GM12878 (cell line): ENCODE data around the gene TMEM223. TPM values are rescaled to one million over a fixed set of nuclear protein-coding genes. Genes with fewer than 3 reads are reported as not detected.

ENCODE experiments used
- ASH2L ChIP-seq: fragments of 300-600, 200-600 bp; sonication (generic); IDR thresholded peaks from 2 replicates; pipeline ENCODE4 v1.6.1; 2017; ENCODE audit warnings: low read depth, mild to moderate bottlenecking, borderline replicate concordance
- CBX5 ChIP-seq: sonication (generic); IDR thresholded peaks from 2 replicates; pipeline ENCODE4 v1.6.1; 2016; ENCODE audit warnings: low read depth, moderate library complexity, mild to moderate bottlenecking, inconsistent platforms
- CEBPB ChIP-seq, 2 experiments: fragments of 150-350 bp in 1 of 2; IDR thresholded peaks; 2 replicates each; pipeline ENCODE4 v1.6.1; 2012 to 2014; ENCODE audit warnings: low read depth in 2 of 2, low read length in 2 of 2, borderline replicate concordance in 1 of 2, inconsistent platforms in 1 of 2
- CHD1 ChIP-seq: IDR thresholded peaks from 2 replicates; pipeline ENCODE4 v1.6.1; 2012; ENCODE audit warnings: low read depth, low read length, improper control_type of control experiment
- CHD4 ChIP-seq: fragments of 200-600 bp; sonication (generic); IDR thresholded peaks from 2 replicates; pipeline ENCODE4 v1.6.1; 2016; ENCODE audit warnings: mild to moderate bottlenecking
- DPF2 ChIP-seq: fragments of 450-650 bp; IDR thresholded peaks from 2 replicates; pipeline ENCODE4 v1.6.1; 2017; ENCODE audit warnings: mild to moderate bottlenecking
- E2F8 ChIP-seq: fragments of 450-650 bp; IDR thresholded peaks from 2 replicates; pipeline ENCODE4 v1.6.1; 2018; ENCODE audit warnings: mild to moderate bottlenecking, low read depth, moderate library complexity; ENCODE audit not compliant: partially characterized antibody
- HDAC6 ChIP-seq: fragments of 200-600 bp; sonication (generic); IDR thresholded peaks from one replicate; pipeline ENCODE4 v1.8.0; 2017; ENCODE audit warnings: antibody characterized with exemption; ENCODE audit not compliant: unreplicated experiment
- JUND ChIP-seq: IDR thresholded peaks from 2 replicates; pipeline ENCODE4 v1.6.1; 2012; ENCODE audit warnings: low read depth, mild to moderate bottlenecking, low read length, improper control_type of control experiment, moderate library complexity
- KDM1A ChIP-seq: fragments of 200-600 bp; sonication (generic); IDR thresholded peaks from 2 replicates; pipeline ENCODE4 v1.6.1; 2016; ENCODE audit warnings: borderline replicate concordance
- KLF5 ChIP-seq: fragments of 450-650 bp; IDR thresholded peaks from 2 replicates; pipeline ENCODE4 v1.6.1; 2014; ENCODE audit warnings: mild to moderate bottlenecking; ENCODE audit not compliant: partially characterized antibody
- MXI1 ChIP-seq: fragments of 150-350 bp; IDR thresholded peaks from 2 replicates; pipeline ENCODE4 v1.6.1; 2011; ENCODE audit warnings: low read depth, mild to moderate bottlenecking, inconsistent platforms, low read length, improper control_type of control experiment
- MYC ChIP-seq: IDR thresholded peaks from 2 replicates; pipeline ENCODE4 v1.6.1; 2011; ENCODE audit warnings: mild to moderate bottlenecking, low read length, moderate library complexity, inconsistent platforms; ENCODE audit not compliant: insufficient read depth, insufficient replicate concordance, insufficient read length, severe bottlenecking
- NFYA ChIP-seq: IDR thresholded peaks from 2 replicates; pipeline ENCODE4 v1.6.1; 2011; ENCODE audit warnings: low read depth, mild to moderate bottlenecking, low read length, improper control_type of control experiment, borderline replicate concordance
- NRF1 ChIP-seq: conservative IDR thresholded peaks from 2 replicates; pipeline ENCODE4 v1.6.1; 2011; ENCODE audit warnings: mild to moderate bottlenecking, low read depth, low read length, improper control_type of control experiment
- PAX5 ChIP-seq: IDR thresholded peaks from 2 replicates; pipeline ENCODE4 v1.6.1; 2011; ENCODE audit warnings: low read depth, low read length, borderline replicate concordance
- PML ChIP-seq: IDR thresholded peaks from 2 replicates; pipeline ENCODE4 v1.6.1; 2012; ENCODE audit warnings: low read length, inconsistent platforms
- RAD51 ChIP-seq: fragments of 450-650 bp; IDR thresholded peaks from 2 replicates; pipeline ENCODE4 v1.6.1; 2016; ENCODE audit warnings: moderate library complexity, mild to moderate bottlenecking, inconsistent platforms
- SREBF1 ChIP-seq: IDR thresholded peaks from 2 replicates; pipeline ENCODE4 v1.6.1; 2012; ENCODE audit warnings: mild to moderate bottlenecking, low read length
- SRF ChIP-seq, 2 experiments: IDR thresholded peaks; 2 replicates each; pipeline ENCODE4 v1.6.1; 2011; ENCODE audit warnings: low read depth in 2 of 2, low read length in 2 of 2, mild to moderate bottlenecking in 1 of 2, moderate library complexity in 1 of 2
- TAF1 ChIP-seq: IDR thresholded peaks from 2 replicates; pipeline ENCODE4 v1.6.1; 2011; ENCODE audit warnings: mild to moderate bottlenecking, low read depth, low read length, borderline replicate concordance
- USF1 ChIP-seq: IDR thresholded peaks from 2 replicates; pipeline ENCODE4 v1.6.1; 2011; ENCODE audit warnings: borderline replicate concordance, low read depth, mild to moderate bottlenecking, moderate library complexity, mixed read lengths, low read length; ENCODE audit not compliant: insufficient read depth; ENCODE audit errors: extremely low read length
- ZBTB33 ChIP-seq: fragments of 450-650 bp; IDR thresholded peaks from 2 replicates; pipeline ENCODE4 v1.6.1; 2017; ENCODE audit warnings: mild to moderate bottlenecking
- ZNF384 ChIP-seq: IDR thresholded peaks from 2 replicates; pipeline ENCODE4 v1.6.1; 2012; ENCODE audit warnings: low read depth, mild to moderate bottlenecking, low read length, improper control_type of control experiment, borderline replicate concordance
- ZSCAN29 ChIP-seq: fragments of 450-650 bp; IDR thresholded peaks from 2 replicates; pipeline ENCODE4 v1.6.1; 2017; ENCODE audit warnings: mild to moderate bottlenecking, moderate library complexity
- polyA plus RNA-seq, 11 experiments: library from polyadenylated mRNA; depleted of rRNA in 4 of 11; unstranded in 6 of 11; stranded (reverse) in 5 of 11; fragments of >200 nt; fragmentation: Nextera tagmentation in 4 of 11; fragmentation: Illumina TruSeq in 1 of 11; extraction: Ambion mirVana in 4 of 11; extraction: Trizol in 1 of 11; gene quantifications; 1 replicate in 1 of 11; 2 replicates in 10 of 11; pipeline versions ENCODE4 v1.2.1 to v1.2.3, GENCODE V29; 2011 to 2016; ENCODE audit warnings: inconsistent platforms in 2 of 11, missing spikeins in 2 of 11, low read depth in 1 of 11
- total RNA-seq, 4 experiments: library from RNA; depleted of rRNA in 3 of 4; stranded (reverse); fragments of >200 nt in 3 of 4; fragmentation: Illumina TruSeq in 1 of 4; extraction: Trizol in 1 of 4; gene quantifications; 2 replicates each; pipeline versions ENCODE4 v1.2.1 to v1.2.3, GENCODE V29; 2013 to 2021

Gene TMEM223
- total and polyA plus RNA-seq, 10 of the 15 experiments (the other 5 are each of a cell fraction or from before 2014, with no cell fraction given) = 5.3 to 33.2 (median 14.0) TPM

- TF ChIP-seq NRF1 (peak; percentile 77), DPF2 (peak; percentile 85), ASH2L (peak; percentile 77; the same call in 1 of the 2 replicates), KDM1A (no peak), CBX5 (no peak), E2F8 (peak; percentile 38), HDAC6 (peak; percentile 94), SRF (IDR thresholded peaks at IDR 0.05; ENCODE audit: low read depth in 2 of 2, low read length in 2 of 2) (peak in 1 of 2 experiments; percentile 73; a peak in 1 of 4 replicates), USF1 (no peak), ZBTB33 (no peak), PAX5 (peak; percentile 71; the same call in 1 of the 2 replicates), JUND (no peak), NFYA (no peak), CHD4 (no peak), ZNF384 (0 out of 2 replicates have a peak, but pooled peaks have one; percentile 16), CHD1 (peak; percentile 83), MXI1 (no peak; the same call in 1 of the 2 replicates), ZSCAN29 (peak; percentile 60; the same call in 1 of the 2 replicates), PML (peak; percentile 99), KLF5 (peak; percentile 82), MYC (no peak), SREBF1 (no peak), RAD51 (no peak), TAF1 (peak; percentile 99), CEBPB (IDR thresholded peaks at IDR 0.05; ENCODE audit: borderline replicate concordance in 1 of 2, low read depth in 2 of 2, low read length in 2 of 2) (no peak)
Observed at GRCh38 chr11:62805076-62805892, 13.5 kb upstream of the TMEM223 start, which contains the start of gene NXF1 (continued).
